Ureter (tissue), 1 donor: Measurements from ENCODE around the gene CAPN6. TPM values are rescaled to one million over a fixed set of nuclear protein-coding genes. Genes with fewer than 3 reads are reported as not detected.

Experiments
- DNase-seq: peaks from one replicate; pipeline ENCODE4 v3.0.0-alpha.2; 2020; ENCODE audit warnings: low spot score
- total RNA-seq: library from RNA; stranded (reverse); gene quantifications from one replicate; pipeline ENCODE4 v1.2.4, GENCODE V29; 2023
- donor health status: DM: yes; HTN: yes; CAD: no.

CAPN6 gene
- total RNA-seq, 1 donor from 2014 or later: 0.47 TPM

DNA sequence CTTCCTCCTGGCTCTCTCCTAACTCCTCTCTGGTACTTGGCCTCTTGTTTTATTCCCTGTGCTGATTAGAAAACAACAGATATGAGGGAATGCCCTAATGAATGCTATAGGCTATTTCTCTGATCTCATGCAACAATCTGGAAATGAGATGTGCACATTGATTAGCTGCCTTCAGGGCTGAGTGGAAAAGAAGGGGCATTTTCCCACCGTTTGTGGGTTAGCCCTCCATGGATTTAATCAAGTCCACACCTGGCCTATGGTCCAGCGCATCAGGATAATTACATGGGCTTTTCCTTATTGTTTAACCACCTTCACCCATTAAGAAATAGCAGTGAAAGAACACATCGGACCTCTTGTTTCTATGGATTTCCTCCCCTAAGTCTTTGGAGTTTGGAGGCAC lies 70.0 kb downstream of the CAPN6 start:
- DNase-seq: no peak

DNA sequence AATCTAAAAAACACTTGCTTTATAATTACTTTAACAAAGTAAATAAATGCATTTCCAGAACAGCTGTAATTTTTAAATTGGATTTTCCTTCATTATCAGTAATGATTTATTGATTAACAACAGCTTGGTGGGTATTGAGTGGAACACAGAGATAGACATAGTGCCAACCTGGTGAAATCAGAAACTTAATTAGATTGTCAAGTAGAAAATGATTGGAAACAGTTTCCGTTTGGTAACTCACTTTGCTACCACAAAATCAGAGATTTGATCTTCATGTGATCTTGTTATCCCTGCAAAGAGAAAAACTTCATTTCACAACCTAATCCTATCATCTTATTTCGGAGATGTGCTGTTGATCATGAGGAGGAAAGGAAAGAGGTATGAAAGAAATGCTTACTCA lies 70.8 kb downstream of the CAPN6 start:
- DNase-seq: no peak

Other genes starting within 250 kb of the CAPN6 start
- 7.6 TPM for gene PAK3, start 174.3 kb downstream of the CAPN6 start, total RNA-seq
- not detected for gene DCX, start 141.7 kb upstream of the CAPN6 start, total RNA-seq
- gene SERTM2, start 241.2 kb upstream of the CAPN6 start, total RNA-seq: 5.6 TPM